Panc1 (cell line): ENCODE measurements around the gene FABP7. TPM values are rescaled to one million over a fixed set of nuclear protein-coding genes. Genes with fewer than 3 reads are reported as not detected.

ENCODE experiments used
- ATAC-seq: fragments of 200-7000 bp; cut with Tn5 transposase; 2 replicates; pipeline ENCODE4 v1.9.1; 2020; ENCODE audit warnings: mild to moderate bottlenecking, moderate library complexity
- BruUV-seq: library from RNA; stranded (reverse); fragments of 400-500 nt; replicated peaks from 2 replicates; lab custom pipeline; 2021; lab: Mats Ljungman, UMichigan
- CTCF ChIA-PET: fragments of 300-600 bp; sonication (Branson Sonifier 250); formaldehyde crosslinking; loops from one replicate; lab custom pipeline; 2022; ENCODE audit warnings: antibody characterized with exemption; lab: Charles Lee
- POLR2A ChIA-PET: fragments of 300-600 bp; sonication (Branson Sonifier 250); formaldehyde crosslinking; loops from one replicate; lab custom pipeline; 2022; ENCODE audit warnings: antibody characterized with exemption; lab: Charles Lee
- DNase-seq: peaks from one replicate; pipeline ENCODE4 v3.0.0-alpha.2; 2010; ENCODE audit warnings: low read depth, low spot score
- H3K27ac ChIP-seq: 2 replicates; pipeline ENCODE4 v1.5.1; 2011; ENCODE audit warnings: mild to moderate bottlenecking, low read length, inconsistent platforms
- H3K27me3 ChIP-seq: fragments of 200-500 bp; sonication (Bioruptor generic); 2 replicates; pipeline ENCODE4 v1.6.0; 2014; ENCODE audit warnings: low read length, inconsistent platforms; ENCODE audit not compliant: control insufficient read depth, insufficient read depth
- H3K36me3 ChIP-seq: fragments of 200-500 bp; sonication (Bioruptor generic); 2 replicates; pipeline ENCODE4 v1.5.1; 2014; ENCODE audit warnings: inconsistent platforms, mild to moderate bottlenecking, low read length, moderate library complexity; ENCODE audit not compliant: control insufficient read depth, insufficient read depth
- H3K4me1 ChIP-seq: 2 replicates; pipeline ENCODE4 v1.5.1; 2011; ENCODE audit warnings: inconsistent platforms, mild to moderate bottlenecking, low read length, moderate library complexity; ENCODE audit not compliant: control insufficient read depth, insufficient read depth
- H3K4me3 ChIP-seq, 2 experiments: 2 replicates each; pipeline ENCODE4 v1.5.1; 2011 to 2012; ENCODE audit warnings: low read depth in 2 of 2, low read length in 2 of 2, mild to moderate bottlenecking in 2 of 2, inconsistent platforms in 1 of 2, moderate library complexity in 1 of 2
- H3K9me3 ChIP-seq: fragments of 200-500 bp; sonication (Bioruptor generic); 2 replicates; pipeline ENCODE4 v1.5.1; 2014; ENCODE audit warnings: low read depth, mild to moderate bottlenecking, inconsistent platforms, low read length, moderate library complexity; ENCODE audit not compliant: control insufficient read depth, insufficient read depth
- POLR2AphosphoS5 ChIP-seq: IDR thresholded peaks from 2 replicates; pipeline ENCODE4 v1.6.1; 2012; ENCODE audit warnings: mild to moderate bottlenecking, low read depth, low read length, moderate library complexity
- REST ChIP-seq, 2 experiments: IDR thresholded peaks; 2 replicates each; pipeline ENCODE4 v1.6.1; 2011 to 2012; ENCODE audit warnings: low read depth in 2 of 2, control low read depth in 1 of 2, low read length in 1 of 2, mild to moderate bottlenecking in 1 of 2, moderate library complexity in 1 of 2; ENCODE audit not compliant: insufficient read depth in 1 of 2
- SIN3A ChIP-seq: IDR thresholded peaks from 2 replicates; pipeline ENCODE4 v1.6.1; 2012; ENCODE audit warnings: low read depth, mild to moderate bottlenecking, low read length, moderate library complexity, borderline replicate concordance; ENCODE audit not compliant: insufficient read depth
- TCF7L2 ChIP-seq: IDR thresholded peaks from 2 replicates; pipeline ENCODE4 v1.6.1; 2011; ENCODE audit warnings: mild to moderate bottlenecking, low read depth, low read length, inconsistent platforms
- in situ Hi-C: cut with HindIII; loops from 2 replicates; pipeline ENCODE4 v1.10.0; 2016; ENCODE audit warnings: low sequenced_read_pairs, low pct_unique_long_range_greater_than_20kb
- intact Hi-C: fragments of 100-400 bp; cut with micrococcal nuclease; formaldehyde crosslinking; loops from one replicate; pipeline ENCODE4 v1.10.0; 2022; ENCODE audit not compliant: unreplicated experiment
- total RNA-seq: library from RNA; stranded (reverse); gene quantifications from one replicate; pipeline ENCODE4 v1.2.1, GENCODE V29; 2021; ENCODE audit not compliant: unreplicated experiment
- TF ChIP-seq, protein P1 (sequence below): fragments of 450-650 bp; IDR thresholded peaks from 2 replicates; pipeline ENCODE4 v1.5.1; 2017; ENCODE audit warnings: mild to moderate bottlenecking

The FABP7 gene
- total RNA-seq, 1 experiment from 2014 or later: not detected

GRCh38 chr6:122833021-122833491, 53.5 kb downstream of the FABP7 start:
- no peak for ATAC-seq
- no TSS peak for BruUV-seq
- CTCF ChIA-PET: no interaction called here
- Histone ChIP-seq H3K9me3 (no peaks in the 10 kb centered on the region), H3K27ac (no peak overlapping the region), H3K36me3 (no peaks in the 10 kb centered on the region), H3K4me3 (no peak overlapping the region), H3K4me1 (no peaks in the 10 kb centered on the region), H3K27me3 (peaks cover 7% of the 10 kb centered on the region; the same call in 1 of the 2 replicates)
- TF ChIP-seq SIN3A: no peak
- no peak for TF ChIP-seq TCF7L2
- TF ChIP-seq POLR2AphosphoS5: no peak
- TF ChIP-seq, protein P1, sequence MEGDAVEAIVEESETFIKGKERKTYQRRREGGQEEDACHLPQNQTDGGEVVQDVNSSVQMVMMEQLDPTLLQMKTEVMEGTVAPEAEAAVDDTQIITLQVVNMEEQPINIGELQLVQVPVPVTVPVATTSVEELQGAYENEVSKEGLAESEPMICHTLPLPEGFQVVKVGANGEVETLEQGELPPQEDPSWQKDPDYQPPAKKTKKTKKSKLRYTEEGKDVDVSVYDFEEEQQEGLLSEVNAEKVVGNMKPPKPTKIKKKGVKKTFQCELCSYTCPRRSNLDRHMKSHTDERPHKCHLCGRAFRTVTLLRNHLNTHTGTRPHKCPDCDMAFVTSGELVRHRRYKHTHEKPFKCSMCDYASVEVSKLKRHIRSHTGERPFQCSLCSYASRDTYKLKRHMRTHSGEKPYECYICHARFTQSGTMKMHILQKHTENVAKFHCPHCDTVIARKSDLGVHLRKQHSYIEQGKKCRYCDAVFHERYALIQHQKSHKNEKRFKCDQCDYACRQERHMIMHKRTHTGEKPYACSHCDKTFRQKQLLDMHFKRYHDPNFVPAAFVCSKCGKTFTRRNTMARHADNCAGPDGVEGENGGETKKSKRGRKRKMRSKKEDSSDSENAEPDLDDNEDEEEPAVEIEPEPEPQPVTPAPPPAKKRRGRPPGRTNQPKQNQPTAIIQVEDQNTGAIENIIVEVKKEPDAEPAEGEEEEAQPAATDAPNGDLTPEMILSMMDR: no peak
- no peak for TF ChIP-seq REST (IDR thresholded peaks at IDR 0.05; ENCODE audit: insufficient read depth in 1 of 2, low read depth in 2 of 2, low read length in 1 of 2)
- POLR2A ChIA-PET: no interaction called here
- no peak for DNase-seq
- in situ Hi-C loops (no loop called here), intact Hi-C loops (no loop called here)

Other genes with a start within 250 kb of the FABP7 start
- 1.1 TPM for gene PKIB, start 169.3 kb upstream of the FABP7 start, total RNA-seq
- gene SMPDL3A, start 9.5 kb downstream of the FABP7 start, total RNA-seq: 1.8 TPM
- gene CLVS2, start 216.5 kb downstream of the FABP7 start, total RNA-seq: 1.1 TPM